Retinal pigment epithelial cell (primary cell): ENCODE data around the gene SPINK8.

Experiments
- DNase-seq: peaks from one replicate; pipeline ENCODE4 v3.0.0-alpha.2; 2010; ENCODE audit warnings: low read depth
- H3K4me3 ChIP-seq: 2 replicates; pipeline ENCODE4 v1.5.1; 2011; ENCODE audit warnings: mild to moderate bottlenecking, low read length, control low read depth, moderate library complexity
- TF ChIP-seq, protein P1 (sequence below): conservative IDR thresholded peaks from 2 replicates; pipeline ENCODE4 v1.5.1; 2011; ENCODE audit warnings: low read depth, low read length, control low read depth, inconsistent platforms

The SPINK8 gene

DNA sequence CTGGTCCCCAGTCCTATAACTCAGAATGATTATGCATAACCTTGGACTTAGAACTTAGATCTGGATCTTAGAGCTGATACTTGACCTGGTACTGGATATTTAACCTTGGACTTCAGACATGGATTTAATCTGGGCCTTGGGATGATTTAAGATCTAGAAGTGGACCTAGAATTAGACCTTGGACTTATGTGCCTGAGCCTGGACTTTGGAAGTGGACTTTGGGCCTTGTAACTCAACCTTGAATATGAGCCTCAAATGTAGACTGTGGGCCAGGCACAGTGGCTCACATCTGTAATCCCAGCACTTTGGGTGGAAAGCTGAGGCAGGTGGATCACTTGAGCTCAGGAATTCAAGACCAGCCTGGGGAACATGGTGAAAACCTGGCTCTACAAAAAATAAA, 46.4 kb downstream of the SPINK8 start:
- TF ChIP-seq, protein P1, sequence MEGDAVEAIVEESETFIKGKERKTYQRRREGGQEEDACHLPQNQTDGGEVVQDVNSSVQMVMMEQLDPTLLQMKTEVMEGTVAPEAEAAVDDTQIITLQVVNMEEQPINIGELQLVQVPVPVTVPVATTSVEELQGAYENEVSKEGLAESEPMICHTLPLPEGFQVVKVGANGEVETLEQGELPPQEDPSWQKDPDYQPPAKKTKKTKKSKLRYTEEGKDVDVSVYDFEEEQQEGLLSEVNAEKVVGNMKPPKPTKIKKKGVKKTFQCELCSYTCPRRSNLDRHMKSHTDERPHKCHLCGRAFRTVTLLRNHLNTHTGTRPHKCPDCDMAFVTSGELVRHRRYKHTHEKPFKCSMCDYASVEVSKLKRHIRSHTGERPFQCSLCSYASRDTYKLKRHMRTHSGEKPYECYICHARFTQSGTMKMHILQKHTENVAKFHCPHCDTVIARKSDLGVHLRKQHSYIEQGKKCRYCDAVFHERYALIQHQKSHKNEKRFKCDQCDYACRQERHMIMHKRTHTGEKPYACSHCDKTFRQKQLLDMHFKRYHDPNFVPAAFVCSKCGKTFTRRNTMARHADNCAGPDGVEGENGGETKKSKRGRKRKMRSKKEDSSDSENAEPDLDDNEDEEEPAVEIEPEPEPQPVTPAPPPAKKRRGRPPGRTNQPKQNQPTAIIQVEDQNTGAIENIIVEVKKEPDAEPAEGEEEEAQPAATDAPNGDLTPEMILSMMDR, result no peak
- no peak overlapping the region for H3K4me3 ChIP-seq
- no peak for DNase-seq

DNA sequence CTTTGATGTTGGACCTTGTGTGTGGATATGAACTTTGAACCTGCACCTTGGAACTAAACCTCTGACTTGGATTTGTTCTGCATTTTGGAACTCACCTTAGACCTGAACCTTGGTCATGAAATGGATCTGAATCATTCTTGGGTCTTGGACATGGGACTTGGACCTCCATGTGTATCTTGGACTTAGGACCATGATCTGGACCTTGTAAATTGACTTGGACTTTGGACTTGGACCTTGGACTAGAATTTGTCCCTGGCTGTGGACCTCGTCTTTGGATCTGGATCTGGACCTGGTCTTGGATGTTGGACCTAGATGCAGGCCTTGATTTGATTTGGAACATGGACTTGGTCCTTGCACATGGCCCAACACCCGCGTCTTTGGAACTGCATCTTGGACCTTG, 47.2 kb downstream of the SPINK8 start:
- TF ChIP-seq, protein P1, result no peak
- no peak overlapping the region for H3K4me3 ChIP-seq
- DNase-seq, result no peak

DNA sequence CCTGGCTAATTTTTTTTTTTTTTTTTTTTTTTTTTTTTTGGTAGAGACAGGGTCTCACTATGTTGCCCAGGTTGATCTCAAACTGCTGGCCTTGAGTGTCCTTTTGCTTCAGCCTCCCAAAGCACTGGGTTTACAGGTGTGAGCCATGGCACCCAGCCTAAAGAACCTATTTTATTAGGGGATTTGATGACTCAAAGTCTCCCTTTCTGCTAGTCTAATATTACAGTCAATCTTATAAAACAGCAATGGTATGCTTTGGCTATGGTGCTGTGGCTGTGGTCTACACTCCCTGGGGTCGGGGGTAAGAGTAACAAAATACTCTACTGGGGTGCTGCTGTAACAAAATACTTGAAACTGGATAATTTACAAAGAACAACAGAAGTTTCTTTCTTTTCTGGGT, 47.8 kb downstream of the SPINK8 start:
- TF ChIP-seq, protein P1, result no peak
- DNase-seq, result no peak
- no peak overlapping the region for H3K4me3 ChIP-seq

- DNase-seq, result no peak
- TF ChIP-seq, protein P1, result no peak
- no peak overlapping the region for H3K4me3 ChIP-seq
Measured at GRCh38 chr3:48285132-48285531, 48.3 kb downstream of the SPINK8 start.

DNA sequence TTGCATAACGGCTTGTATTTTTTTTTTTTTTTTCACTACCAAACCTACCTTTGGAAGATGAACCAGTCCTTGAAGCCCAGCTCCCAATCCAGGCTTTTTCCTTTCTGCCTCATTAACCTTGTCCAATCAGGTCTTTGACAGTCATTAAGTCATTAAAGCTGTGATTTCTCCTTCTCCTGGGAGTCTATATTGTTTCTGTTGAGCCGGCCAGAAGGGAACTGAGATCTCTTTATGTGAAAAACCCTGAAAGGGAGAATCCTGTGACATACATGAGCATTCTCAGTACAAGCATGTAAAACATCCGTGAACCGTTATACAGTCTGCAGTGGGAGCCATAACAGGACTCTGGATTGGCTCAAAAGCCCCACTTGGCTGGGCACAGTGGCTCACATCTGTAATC, 52.6 kb downstream of the SPINK8 start:
- DNase-seq, result no peak
- no peak overlapping the region for H3K4me3 ChIP-seq
- TF ChIP-seq, protein P1, result no peak

GRCh38 chr3:48278884-48279559, 54.4 kb downstream of the SPINK8 start:
- DNase-seq, result no peak
- TF ChIP-seq, protein P1, result no peak

DNA sequence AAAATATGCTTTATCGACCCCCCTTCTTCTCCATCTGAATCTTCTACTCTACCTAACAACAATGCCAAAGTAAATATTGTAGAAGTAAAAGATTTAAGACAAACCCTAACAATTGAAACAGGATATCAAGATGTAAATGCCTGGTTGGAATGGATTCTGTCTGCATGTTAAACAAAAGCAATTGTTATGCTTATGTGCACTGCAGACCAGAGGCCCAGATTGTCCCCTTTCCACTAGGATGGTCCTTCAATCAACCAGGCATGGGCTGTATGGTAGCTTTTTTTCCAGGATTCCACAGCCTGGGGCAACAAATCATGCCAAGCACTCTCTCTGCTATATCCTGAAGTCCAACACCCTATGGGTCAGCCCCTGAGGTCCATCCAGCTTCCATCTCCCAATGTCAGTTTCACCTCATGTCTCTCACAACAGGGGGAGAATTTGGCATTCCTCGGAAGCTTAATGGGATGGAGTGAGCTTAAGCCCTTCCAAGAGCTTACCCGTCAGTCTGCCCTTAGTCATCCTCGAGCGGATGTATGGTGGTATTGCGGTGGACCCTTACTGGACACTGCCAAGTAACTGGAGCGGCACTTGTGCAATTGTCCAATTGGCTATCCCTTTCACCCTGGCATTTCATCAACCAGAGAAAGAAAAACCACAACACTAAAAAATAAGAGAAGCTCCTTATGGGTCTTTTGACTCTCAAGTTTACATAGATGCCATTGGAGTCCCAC, 56.4 kb downstream of the SPINK8 start:
- TF ChIP-seq, protein P1, result no peak
- no peak overlapping the region for H3K4me3 ChIP-seq
- peak; percentile 67 for DNase-seq

More at GRCh38 chr3:48278884-48279559, 54.4 kb downstream of the SPINK8 start:
- H3K4me3 ChIP-seq, result no peak overlapping the region
